DOHH2 (cell line): ENCODE data around the gene SORBS2.

ENCODE experiments used
- H3F3A ChIP-seq: fragments of 200-600 bp; sonication (generic), shearing (Covaris generic); 2 replicates; pipeline ENCODE4 v1.6.0; 2016; ENCODE audit warnings: antibody characterized with exemption, mild to moderate bottlenecking; ENCODE audit not compliant: control insufficient read depth, insufficient read depth
- H3K27ac ChIP-seq: fragments of 200-600 bp; sonication (generic); 2 replicates; pipeline ENCODE4 v1.5.1; 2014; ENCODE audit warnings: low read depth, mild to moderate bottlenecking, low read length, moderate library complexity
- H3K27me3 ChIP-seq: fragments of 200-600 bp; sonication (generic); 2 replicates; pipeline ENCODE4 v1.6.1; 2014; ENCODE audit warnings: mild to moderate bottlenecking, low read length, mixed read lengths; ENCODE audit not compliant: control insufficient read depth
- H3K36me3 ChIP-seq: fragments of 200-600 bp; sonication (generic); 2 replicates; pipeline ENCODE4 v1.6.1; 2014; ENCODE audit warnings: mild to moderate bottlenecking, low read length, moderate library complexity, mixed read lengths; ENCODE audit not compliant: control insufficient read depth
- H3K4me1 ChIP-seq: fragments of 200-600 bp; sonication (generic); 2 replicates; pipeline ENCODE4 v1.6.1; 2014; ENCODE audit warnings: mild to moderate bottlenecking, low read length, mixed read lengths; ENCODE audit not compliant: control insufficient read depth
- H3K4me2 ChIP-seq: fragments of 200-600 bp; sonication (generic); 2 replicates; pipeline ENCODE4 v1.6.0; 2014; ENCODE audit warnings: mild to moderate bottlenecking, low read length, moderate library complexity
- H3K4me3 ChIP-seq: fragments of 200-600 bp; sonication (generic); 2 replicates; pipeline ENCODE4 v1.5.1; 2014; ENCODE audit warnings: mild to moderate bottlenecking, low read length, mixed read lengths
- H3K79me2 ChIP-seq: fragments of 200-600 bp; sonication (generic); 2 replicates; pipeline ENCODE4 v1.6.1; 2014; ENCODE audit warnings: mild to moderate bottlenecking, low read length, mixed read lengths; ENCODE audit not compliant: control insufficient read depth
- H3K9me2 ChIP-seq: fragments of 200-600 bp; sonication (generic); replicated peaks from 2 replicates; pipeline ENCODE4 v1.6.1; 2014; ENCODE audit warnings: mild to moderate bottlenecking, low read length, mixed read lengths; ENCODE audit not compliant: control insufficient read depth
- H3K9me3 ChIP-seq: fragments of 200-600 bp; sonication (generic); 2 replicates; pipeline ENCODE4 v1.6.1; 2014; ENCODE audit warnings: antibody characterized with exemption, low read length, mixed read lengths; ENCODE audit not compliant: control insufficient read depth, insufficient read depth
- H4K20me1 ChIP-seq: fragments of 200-600 bp; sonication (generic); 2 replicates; pipeline ENCODE4 v1.6.0; 2014; ENCODE audit warnings: low read depth, mild to moderate bottlenecking, antibody characterized with exemption, low read length, moderate library complexity; ENCODE audit not compliant: control insufficient read depth, insufficient read depth
- CTCF ChIP-seq: fragments of 200-600 bp; sonication (generic); IDR thresholded peaks from one replicate; pipeline ENCODE4 v1.5.1; 2014; ENCODE audit warnings: antibody characterized with exemption, mild to moderate bottlenecking, low read depth, low read length; ENCODE audit not compliant: poor library complexity, severe bottlenecking
- EZH2phosphoT487 ChIP-seq: fragments of 200-600 bp; sonication (generic); IDR thresholded peaks from 2 replicates; pipeline ENCODE4 v1.6.1; 2017; ENCODE audit warnings: borderline replicate concordance, mild to moderate bottlenecking, antibody characterized with exemption, low read length, moderate library complexity, mixed read lengths

Gene SORBS2

GRCh38 chr4:185783574-185783973 lies 28.4 kb downstream of the SORBS2 start:
- Histone ChIP-seq H3K4me2 (no peak overlapping the region), H3K79me2 (no peaks in the 10 kb centered on the region), H3F3A (no peaks in the 10 kb centered on the region), H3K27me3 (peaks cover 7% of the 10 kb centered on the region; the same call in 1 of the 2 replicates), H3K9me2 (no peaks in the 10 kb centered on the region), H3K27ac (no peak overlapping the region), H3K9me3 (no peaks in the 10 kb centered on the region), H3K36me3 (no peaks in the 10 kb centered on the region), H4K20me1 (no peaks in the 10 kb centered on the region), H3K4me3 (no peak overlapping the region), H3K4me1 (no peaks in the 10 kb centered on the region)
- TF ChIP-seq EZH2phosphoT487 (no peak), CTCF (no peak)

- no peaks in the 10 kb centered on the region for H3K79me2 ChIP-seq
- no peaks in the 10 kb centered on the region for H3K4me1 ChIP-seq
- TF ChIP-seq CTCF (no peak), EZH2phosphoT487 (no peak)
- H3K4me2 ChIP-seq: no peak overlapping the region
- H3K36me3 ChIP-seq: no peaks in the 10 kb centered on the region
- 0 out of 2 replicates have a peak, but pooled peaks cover 4% of the 10 kb centered on the region for H3K27me3 ChIP-seq
- no peak overlapping the region for H3K27ac ChIP-seq
- H4K20me1 ChIP-seq: no peaks in the 10 kb centered on the region
- no peak overlapping the region for H3K4me3 ChIP-seq
- H3F3A ChIP-seq: no peaks in the 10 kb centered on the region
- no peaks in the 10 kb centered on the region for H3K9me2 ChIP-seq
- no peaks in the 10 kb centered on the region for H3K9me3 ChIP-seq
Measured at GRCh38 chr4:185782523-185782922, 29.5 kb downstream of the SORBS2 start.

GRCh38 chr4:185781555-185782215 lies 30.3 kb downstream of the SORBS2 start:
- H3K4me1 ChIP-seq: no peaks in the 10 kb centered on the region
- no peaks in the 10 kb centered on the region for H3K9me3 ChIP-seq
- H3K79me2 ChIP-seq: no peaks in the 10 kb centered on the region
- H3F3A ChIP-seq: no peaks in the 10 kb centered on the region
- no peak overlapping the region for H3K4me2 ChIP-seq
- H4K20me1 ChIP-seq: no peaks in the 10 kb centered on the region
- no peaks in the 10 kb centered on the region for H3K9me2 ChIP-seq
- H3K4me3 ChIP-seq: no peak overlapping the region
- no peak for TF ChIP-seq EZH2phosphoT487
- TF ChIP-seq CTCF: no peak
- H3K36me3 ChIP-seq: no peaks in the 10 kb centered on the region
- H3K27ac ChIP-seq: no peak overlapping the region
- no peaks in the 10 kb centered on the region for H3K27me3 ChIP-seq
